Measurements from ENCODE around the gene CCNL1.
"Not testable (repeated sequence)": the region's sequence is repeated elsewhere in the genome, so short reads cannot be mapped to it uniquely, and the experiment has no call there.

The CCNL1 gene

DNA sequence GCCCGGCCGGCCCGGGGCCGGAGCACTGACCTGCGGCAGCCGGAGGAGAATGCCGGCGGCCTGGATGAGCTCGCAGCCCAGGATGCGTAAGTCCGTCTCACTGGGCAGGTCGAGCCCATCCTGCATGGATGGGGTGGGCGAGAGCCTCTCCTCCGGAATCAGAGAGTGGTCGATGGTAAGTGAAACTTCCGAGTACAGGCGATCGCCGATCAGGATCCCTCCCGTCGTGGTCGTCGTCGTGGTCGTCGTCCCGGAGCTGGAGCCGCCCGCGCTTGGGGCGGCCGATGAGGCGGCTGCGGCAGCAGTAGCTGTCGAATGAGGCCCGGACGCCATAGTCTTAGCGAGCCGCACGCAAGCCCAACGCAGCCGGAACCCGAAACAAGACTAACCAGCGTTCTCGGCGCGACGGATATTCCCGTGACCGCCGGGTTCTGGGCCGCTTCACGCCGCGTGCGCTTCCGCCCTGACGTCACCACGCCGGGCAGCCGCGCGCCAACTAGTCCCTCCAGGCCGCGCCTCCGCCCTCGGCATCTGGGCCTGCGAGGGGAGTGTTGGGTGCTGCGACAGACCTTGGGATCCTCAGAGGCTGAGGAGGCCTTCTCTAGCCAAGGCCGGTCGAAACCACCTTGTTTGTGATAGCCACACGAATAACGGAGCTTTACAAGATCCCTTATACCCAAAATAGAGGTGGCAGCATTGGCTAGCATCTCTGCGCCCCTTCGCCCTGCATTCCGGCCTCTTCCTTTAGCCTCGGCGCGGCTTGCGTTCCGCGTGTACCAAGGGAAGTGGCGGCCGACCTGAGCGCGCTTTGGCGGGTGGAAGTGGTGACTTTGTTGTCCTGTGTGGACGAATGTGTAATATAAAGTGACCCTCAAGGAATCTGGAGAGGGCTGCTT, at the start of gene CCNL1:
CCNL1 (minus strand) TSS at position 386 of the 896 bp plus-strand sequence; CDS start at position 333, 53 bp downstream.
- DNase-seq, result peak; percentile 85 to 98

DNA sequence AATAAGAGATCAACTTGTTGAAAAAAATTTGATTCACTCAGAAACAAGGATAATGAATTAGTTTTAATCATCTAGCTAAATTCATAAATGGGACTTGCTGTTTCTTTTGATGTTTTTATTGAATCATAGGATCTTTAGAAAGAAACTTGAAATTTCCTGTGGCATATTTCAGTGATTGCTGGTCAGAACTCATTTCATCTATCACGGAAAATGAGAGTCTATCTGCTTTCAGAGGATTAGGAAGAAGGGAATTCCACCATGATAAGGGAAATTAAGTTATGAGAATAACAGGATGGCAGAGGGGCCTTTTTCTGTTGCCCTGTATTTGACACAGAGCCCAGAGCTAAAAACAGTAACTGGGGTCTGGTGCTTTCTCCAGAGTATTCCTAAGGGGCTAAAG, 44.9 kb upstream of the CCNL1 start:
- DNase-seq, result no peak

- peak in 1 of 2 experiments; percentile 56 for DNase-seq
These were observed 44.5 kb upstream of the CCNL1 start for GRCh38 chr3:157204431-157204830.

DNA sequence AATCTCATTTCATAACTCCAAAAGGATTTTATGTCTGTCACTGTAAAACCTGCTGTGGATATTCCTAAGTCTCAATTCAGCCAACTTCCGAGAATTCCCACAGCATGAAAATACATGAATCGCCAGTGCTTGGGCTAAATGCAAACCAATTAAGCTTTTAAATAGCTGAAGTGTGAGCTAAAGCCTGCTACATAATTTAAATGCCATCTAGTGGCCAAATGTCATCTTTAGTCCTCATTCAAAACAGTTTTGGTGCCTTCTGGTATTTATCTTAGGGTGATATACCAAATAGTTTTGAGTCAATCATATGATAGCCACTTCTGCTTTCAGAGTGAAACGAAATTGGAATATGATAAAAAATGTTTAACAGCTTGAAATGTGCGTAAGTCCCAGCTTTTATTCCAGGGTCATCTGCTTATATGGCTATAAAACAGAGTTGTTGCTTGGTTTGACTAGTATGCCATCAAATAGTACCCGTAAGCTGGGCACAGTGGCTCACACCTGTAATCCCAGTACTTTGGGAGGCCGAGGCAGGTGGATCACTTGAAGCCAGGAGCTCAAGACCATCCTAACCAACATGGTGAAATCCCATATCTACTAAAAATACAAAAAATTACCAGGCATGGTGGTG, 41.8 kb upstream of the CCNL1 start:
- DNase-seq, result peak; percentile 8 to 47

- DNase-seq, result no peak
These were observed 39.9 kb upstream of the CCNL1 start for GRCh38 chr3:157199841-157200240.

DNA sequence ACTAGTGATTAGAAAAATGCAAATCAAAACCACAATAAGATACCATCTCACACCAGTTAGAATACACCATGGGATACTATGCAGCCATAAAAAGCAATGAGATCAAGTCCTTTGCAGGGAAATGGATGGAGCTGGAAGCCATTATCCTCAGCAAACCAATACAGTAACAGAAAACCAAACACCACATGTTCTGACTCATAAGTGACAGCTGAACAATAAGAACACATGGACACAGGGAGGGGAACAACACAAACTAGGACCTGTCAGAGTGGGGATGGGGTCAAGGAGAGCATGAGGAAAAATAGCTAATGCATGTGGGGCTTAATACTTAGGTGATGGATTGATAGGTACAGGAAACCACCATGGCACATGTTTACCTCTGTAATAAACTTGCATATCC, 36.0 kb upstream of the CCNL1 start:
- no peak for DNase-seq

DNA sequence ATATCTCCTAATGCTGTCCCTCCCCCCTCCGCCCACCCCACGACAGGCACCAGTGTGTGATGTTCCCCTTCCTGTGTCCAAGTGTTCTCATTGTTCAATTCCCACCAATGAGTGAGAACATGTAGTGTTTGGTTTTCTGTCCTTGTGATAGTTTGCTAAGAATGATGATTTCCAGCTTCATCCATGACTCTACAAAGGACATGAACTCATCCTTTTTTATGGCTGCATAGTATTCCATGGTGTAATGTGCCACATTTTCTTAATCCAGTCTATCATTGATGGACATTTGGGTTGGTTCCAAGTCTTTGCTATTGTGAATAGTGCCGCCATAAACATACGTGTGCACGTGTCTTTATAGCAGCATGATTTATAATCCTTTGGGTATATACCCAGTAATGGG, 31.2 kb upstream of the CCNL1 start:
- not testable (repeated sequence) for DNase-seq

DNA sequence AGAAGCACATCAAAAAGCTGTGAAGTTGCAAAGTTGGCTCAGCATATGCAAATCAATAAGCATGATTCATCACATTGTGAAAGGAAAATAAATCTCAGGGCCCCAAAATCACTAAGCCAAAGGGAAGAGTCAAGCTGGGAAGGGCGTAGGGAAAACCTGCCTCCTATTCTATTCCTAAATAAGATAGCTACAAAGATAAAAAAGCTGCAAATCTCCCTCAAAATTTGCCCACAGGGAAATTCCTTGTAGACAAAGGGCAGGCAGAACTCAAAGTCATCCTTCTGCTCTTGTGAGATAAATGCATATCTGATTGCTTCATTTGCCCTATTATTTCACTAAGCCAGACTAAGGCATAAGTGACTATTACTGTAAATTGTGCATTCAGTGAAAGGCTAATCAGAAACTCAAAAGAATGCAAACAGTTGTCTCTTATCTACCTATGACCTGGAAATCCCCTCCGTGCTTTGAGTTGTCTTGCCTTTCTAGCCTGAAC, 30.5 kb upstream of the CCNL1 start:
- DNase-seq, result no peak

DNA sequence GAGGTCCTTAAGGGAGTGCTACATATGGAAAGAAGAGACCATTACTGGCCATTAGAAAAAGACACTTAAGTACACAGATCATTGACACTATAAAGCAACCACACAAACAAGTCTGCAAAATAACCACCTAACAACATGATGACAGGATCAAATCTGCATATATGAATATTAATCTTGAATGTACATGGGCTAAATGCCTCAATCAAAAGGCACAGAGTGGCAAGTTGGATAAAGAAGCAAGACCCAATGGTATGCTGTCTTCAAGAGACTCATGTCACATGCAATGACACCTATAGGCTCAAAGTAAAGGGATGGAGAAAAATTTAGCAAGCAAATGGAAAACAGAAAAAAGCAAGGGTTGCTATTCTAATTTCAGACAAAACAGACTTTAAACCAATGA, 28.4 kb upstream of the CCNL1 start:
- no peak for DNase-seq

DNA sequence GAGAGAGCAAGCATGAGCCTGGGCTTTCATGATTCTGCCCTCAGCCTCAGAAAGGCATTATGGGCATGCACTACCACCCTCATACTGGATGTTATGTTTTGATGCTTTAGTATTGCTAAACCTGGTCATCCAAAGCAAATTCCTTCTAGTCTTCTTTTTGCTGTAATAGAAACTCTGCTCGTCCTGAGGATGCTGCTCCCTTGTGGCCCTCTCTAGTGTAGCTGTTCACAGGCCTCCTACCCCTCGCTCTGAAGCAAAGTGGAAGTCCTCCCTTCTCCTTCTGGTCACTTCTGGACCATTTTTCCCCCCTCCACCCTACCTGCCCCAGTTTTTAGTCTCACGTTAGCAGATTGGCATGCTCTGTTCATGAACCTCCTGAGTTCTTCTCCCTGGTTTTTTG, 22.9 kb upstream of the CCNL1 start:
- no peak for DNase-seq

DNA sequence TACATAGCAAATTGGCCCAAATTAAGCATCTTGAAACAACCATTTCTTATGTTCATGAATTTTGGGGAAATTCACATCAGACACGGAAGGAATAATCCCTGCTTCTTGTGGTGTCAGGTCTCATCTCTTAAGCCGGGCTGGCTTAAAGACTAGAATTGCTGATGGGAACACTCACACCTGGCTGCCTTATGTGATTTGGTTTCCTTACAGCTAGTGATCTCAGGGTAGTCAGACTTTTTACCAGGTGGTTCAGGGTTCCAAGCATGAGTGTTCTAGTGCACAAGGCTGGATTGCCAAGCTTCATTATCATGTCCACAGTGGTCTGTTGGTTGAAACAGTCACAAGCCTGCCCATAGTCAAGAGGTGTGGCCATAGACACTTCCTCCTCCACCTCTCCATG, 20.3 kb upstream of the CCNL1 start:
- DNase-seq, result no peak

DNA sequence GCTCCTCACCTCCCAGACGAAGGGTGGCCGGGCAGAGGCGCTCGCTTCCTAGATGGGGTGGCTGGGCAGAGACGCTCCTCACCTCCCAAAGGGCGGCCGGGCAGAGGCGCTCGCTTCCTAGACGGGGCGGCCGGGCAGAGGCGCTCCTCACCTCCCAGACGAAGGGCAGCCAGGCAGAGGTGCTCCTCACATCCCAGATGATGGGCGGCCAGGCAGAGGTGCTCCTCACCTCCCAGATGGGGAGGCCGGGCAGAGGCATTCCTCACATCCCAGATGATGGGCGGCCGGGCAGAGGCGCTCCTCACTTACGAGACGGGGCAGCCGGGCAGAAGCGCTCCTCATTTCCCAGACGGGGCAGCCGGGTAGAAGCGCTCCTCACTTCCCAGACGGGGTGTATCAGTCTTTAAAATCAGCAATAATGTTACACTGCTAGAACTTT, 19.4 kb upstream of the CCNL1 start:
- no peak for DNase-seq

- not testable (repeated sequence) for DNase-seq
These were observed 18.8 kb upstream of the CCNL1 start for GRCh38 chr3:157178503-157179364.

DNA sequence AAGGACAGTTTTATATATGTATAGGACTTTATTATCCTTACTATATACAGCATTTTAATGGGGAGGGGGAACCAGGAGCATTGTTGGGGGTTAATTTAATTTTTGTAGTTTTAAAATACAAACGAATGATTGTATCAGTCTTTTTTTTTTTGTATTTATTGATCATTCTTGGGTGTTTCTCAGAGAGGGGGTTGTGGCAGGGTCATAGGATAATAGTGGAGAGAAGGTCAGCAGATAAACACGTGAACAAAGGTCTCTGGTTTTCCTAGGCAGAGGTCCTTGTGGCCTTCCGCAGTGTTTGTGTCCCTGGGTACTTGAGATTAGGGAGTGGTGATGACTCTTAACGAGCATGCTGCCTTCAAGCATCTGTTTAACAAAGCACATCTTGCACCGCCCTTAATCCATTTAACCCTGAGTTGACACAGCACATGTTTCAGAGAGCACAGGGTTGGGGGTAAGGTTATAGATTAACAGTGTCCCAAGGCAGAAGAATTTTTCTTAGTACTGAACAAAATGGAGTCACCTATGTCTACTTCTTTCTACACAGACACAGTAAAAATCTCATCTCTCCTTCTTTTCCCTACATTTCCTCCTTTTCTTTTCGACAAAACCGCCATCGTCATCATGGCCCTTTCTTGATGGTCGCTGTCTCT, 18.0 kb upstream of the CCNL1 start:
- DNase-seq, result not testable (repeated sequence)

GRCh38 chr3:157176934-157177333, 17.0 kb upstream of the CCNL1 start:
- no peak for DNase-seq

DNA sequence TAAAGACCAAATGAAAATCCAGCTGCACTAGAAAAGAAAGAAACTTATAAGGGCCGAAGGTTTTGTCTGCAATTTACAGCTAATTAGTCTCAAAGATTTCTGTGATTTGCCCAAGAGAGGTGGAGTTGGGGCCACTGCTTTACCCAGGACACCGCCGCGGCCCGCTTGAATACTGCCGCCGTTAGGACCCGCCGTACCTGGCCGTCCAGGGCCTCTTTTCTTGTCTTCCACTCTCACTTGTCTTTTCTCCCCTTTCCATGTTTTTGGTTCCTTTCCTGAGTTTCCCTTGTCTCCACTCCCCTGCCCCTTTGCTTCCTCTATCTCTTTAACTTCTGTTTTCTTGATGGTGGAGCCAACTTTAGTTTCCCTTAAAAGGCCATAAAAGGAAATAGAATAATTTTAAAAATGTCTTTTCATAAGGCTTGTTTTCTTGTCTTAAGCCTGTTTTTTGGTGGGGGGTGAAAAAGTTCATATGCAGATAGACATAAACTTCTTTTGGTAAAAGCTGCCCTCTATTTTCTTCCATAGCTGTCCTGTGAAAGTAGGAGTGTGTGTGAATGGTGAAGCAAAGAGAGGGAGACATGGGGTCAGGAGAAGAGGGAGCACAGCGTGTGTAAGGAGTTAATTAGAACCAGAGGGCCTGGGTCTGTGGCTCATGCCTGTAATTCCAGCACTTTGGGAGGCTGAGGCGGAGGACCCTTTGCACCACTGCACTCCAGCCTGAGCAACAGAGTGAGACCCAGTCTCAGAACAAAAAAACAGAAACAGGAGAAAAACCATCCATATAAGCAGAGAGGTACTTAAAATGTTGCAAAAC, 16.0 kb upstream of the CCNL1 start:
- DNase-seq, result peak in 1 of 2 experiments; percentile 21

GRCh38 chr3:157174649-157175498, 14.9 kb upstream of the CCNL1 start:
- DNase-seq, result peak; percentile 98 to 99

DNA sequence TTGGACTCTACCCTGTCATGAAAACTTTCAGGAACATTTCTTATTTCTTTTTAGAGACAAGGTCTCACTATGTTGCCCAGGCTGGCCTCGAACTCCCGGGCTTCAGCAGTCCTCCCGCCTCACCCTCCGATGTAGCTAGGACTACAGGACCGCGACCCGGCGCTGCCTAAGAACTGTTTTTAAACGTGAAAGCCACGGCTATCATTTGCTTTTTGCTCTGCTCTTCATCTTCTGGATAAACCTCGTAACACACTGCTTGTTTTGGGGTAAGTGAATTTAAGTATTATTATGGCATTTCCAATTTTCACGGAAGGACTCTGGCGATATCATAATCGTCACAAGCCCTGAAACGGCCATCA, 14.3 kb upstream of the CCNL1 start:
- DNase-seq, result peak in 1 of 2 experiments; percentile 38

GRCh38 chr3:157173343-157173742, 13.4 kb upstream of the CCNL1 start:
- DNase-seq, result not testable (repeated sequence)

- no peak for DNase-seq
These were observed 12.8 kb upstream of the CCNL1 start for GRCh38 chr3:157172746-157173145.

- no peak for DNase-seq
These were observed 10.9 kb upstream of the CCNL1 start for GRCh38 chr3:157170861-157171260.

All from NCI-H526 (cell line).